ENCODE results near the gene TTC5.
"Not testable (repeated sequence)": the region's sequence is repeated elsewhere in the genome, so short reads cannot be mapped to it uniquely, and the experiment has no call there.

TTC5 gene

DNA sequence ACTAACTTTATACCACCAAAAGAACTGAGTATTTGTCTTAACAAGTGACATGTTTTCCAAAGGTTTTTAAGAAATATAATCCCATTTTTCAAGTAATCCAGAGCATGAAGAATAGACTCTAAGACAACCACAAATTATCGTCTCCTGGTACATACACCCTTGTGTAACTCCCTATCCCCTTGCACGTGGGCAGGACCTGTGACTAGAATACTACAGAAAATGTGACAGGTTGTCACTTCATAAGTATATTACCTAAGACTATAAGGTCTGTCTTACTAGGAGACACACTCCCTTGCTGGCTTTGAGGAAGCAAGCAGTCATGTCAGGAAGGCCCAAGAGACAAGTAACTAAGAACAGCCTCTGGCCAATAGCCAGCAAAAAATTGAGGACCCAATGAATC, 8.3 kb upstream of the TTC5 start:
- intact Hi-C loops (cut with DNase I), result no loop called here
- no peak for DNase-seq

- no peak for DNase-seq
- intact Hi-C loops (cut with DNase I), result no loop called here
These were observed 300 bp upstream of the TTC5 start for GRCh38 chr14:20306079-20306423.

DNA sequence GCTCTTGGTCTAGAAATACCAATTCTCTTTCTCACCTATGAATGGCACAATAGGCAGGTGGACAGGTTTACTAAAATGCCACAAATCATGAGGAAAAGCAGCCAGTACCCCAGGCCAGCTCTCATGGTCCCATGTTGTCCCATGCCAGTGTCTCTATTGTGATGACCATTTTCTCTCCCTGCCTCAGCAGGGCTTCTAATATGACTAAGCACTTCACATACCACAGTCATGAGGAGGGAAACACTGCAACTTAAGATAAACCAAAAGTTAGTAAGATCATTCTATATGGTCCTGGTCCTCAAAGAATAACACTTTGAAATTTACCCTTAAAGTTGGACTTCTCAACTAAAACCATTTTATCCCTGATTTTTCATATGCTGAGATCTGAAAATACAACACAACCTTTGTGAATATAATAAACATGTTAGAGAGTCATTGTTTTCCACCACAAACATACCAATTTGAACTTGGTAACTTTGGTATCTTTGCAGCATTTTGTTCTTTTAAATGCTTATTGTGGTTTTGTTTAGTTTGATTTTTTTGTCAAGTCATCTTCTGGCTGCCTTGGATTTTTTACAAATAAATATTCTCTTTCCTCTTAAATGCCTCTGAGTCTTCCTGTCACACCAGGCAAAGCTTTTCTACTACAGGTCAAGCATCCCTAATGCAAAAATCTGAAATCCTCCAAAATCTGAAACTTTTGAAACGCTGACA, 3.6 kb downstream of the TTC5 start:
- no peak for DNase-seq
- intact Hi-C loops (cut with DNase I), result no loop called here

- DNase-seq, result no peak
- intact Hi-C loops (cut with DNase I), result no loop called here
These were observed 10.7 kb downstream of the TTC5 start for GRCh38 chr14:20295067-20295466.

- no peak for DNase-seq
- intact Hi-C loops (cut with DNase I), result no loop called here
These were observed 11.1 kb downstream of the TTC5 start for GRCh38 chr14:20294636-20295035.

DNA sequence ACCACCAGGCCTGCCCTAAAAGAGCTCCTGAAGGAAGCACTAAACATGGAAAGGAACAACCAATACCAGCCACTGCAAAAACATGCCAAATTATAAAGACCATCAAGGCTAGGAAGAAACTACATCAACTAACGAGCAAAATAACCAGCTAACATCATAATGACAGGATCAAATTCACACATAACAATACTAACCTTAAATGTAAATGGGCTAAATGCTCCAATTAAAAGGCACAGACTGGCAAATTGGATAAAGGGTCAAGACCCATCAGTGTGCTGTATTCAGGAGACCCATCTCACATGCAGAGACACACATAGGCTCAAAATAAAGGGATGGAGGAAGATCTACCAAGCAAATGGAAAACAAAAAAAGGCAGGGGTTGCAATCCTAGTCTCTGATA, 23.8 kb downstream of the TTC5 start:
- intact Hi-C loops (cut with DNase I); DNase-seq: not testable (repeated sequence)

DNA sequence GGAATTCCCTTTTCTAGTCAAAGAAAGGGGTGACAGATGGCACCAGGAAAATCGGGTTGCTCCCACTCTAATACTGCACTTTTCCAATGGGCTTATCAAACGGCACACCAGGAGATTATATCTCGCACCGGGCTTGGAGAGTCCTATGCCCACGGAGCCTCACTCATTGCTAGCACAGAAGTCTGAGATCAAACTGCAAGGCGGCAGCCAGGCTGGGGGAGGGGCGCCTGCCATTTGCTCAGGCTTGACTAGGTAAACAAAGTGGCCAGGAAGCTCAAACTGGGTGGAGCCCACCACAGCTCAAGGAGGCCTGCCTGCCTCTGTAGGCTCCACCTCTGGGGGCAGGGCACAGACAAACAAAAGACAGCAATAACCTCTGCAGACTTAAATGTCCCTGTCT, 25.5 kb downstream of the TTC5 start:
- intact Hi-C loops (cut with DNase I); DNase-seq: not testable (repeated sequence)

GRCh38 chr14:20278414-20278813, 27.3 kb downstream of the TTC5 start:
- intact Hi-C loops (cut with DNase I), result no loop called here
- DNase-seq, result no peak

GRCh38 chr14:20277409-20277808, 28.3 kb downstream of the TTC5 start:
- no peak for DNase-seq
- intact Hi-C loops (cut with DNase I), result no loop called here

GRCh38 chr14:20274062-20274461, 31.7 kb downstream of the TTC5 start:
- intact Hi-C loops (cut with DNase I), result no loop called here
- no peak for DNase-seq

GRCh38 chr14:20264361-20264760, 41.4 kb downstream of the TTC5 start:
- intact Hi-C loops (cut with DNase I); DNase-seq: not testable (repeated sequence)

GRCh38 chr14:20262642-20263128, 43.1 kb downstream of the TTC5 start:
- intact Hi-C loops (cut with DNase I), result no loop called here
- no peak for DNase-seq

GRCh38 chr14:20247646-20248246, 58.0 kb downstream of the TTC5 start:
- DNase-seq, result no peak
- intact Hi-C loops (cut with DNase I), result no loop called here
